Measurements from ENCODE around the gene LRRC45. TPM values are rescaled to one million over a fixed set of nuclear protein-coding genes. Genes with fewer than 3 reads are reported as not detected.

The LRRC45 gene
- total and polyA plus RNA-seq, 2 donors (not counting 3 experiments of a cell fraction or from before 2014, with no cell fraction given) = 7.6 to 22.9 TPM

- Histone ChIP-seq H3K9me1 (replicated peaks; ENCODE audit: control insufficient read depth, extremely low read depth, insufficient read depth, low read length) (no peaks in the 10 kb centered on the region), H3K27ac (ENCODE audit: insufficient read depth, low read depth, low read length) (no peak overlapping the region), H3K9ac (replicated peaks; ENCODE audit: extremely low read depth, insufficient read depth, low read length) (no peak overlapping the region), H3K9me3 (replicated peaks; ENCODE audit: control insufficient read depth, insufficient read depth, low read length) (no peaks in the 10 kb centered on the region), H3K27me3 (ENCODE audit: control insufficient read depth in 2 of 2, insufficient read depth in 2 of 2, low read length in 2 of 2) (no peaks in the 10 kb centered on the region), H4K20me1 (replicated peaks; ENCODE audit: control insufficient read depth, extremely low read depth, insufficient read depth, low read length) (no peaks in the 10 kb centered on the region), H3K79me2 (ENCODE audit: control insufficient read depth, insufficient read depth, low read length) (peaks cover 4% of the 10 kb centered on the region), H2AFZ (ENCODE audit: low read depth, low read length) (no peak overlapping the region), H3K4me2 (ENCODE audit: insufficient read depth, low read length) (no peak overlapping the region), H3K36me3 (ENCODE audit: control insufficient read depth in 2 of 2, extremely low read depth in 1 of 2, insufficient read depth in 2 of 2, low read length in 2 of 2) (no peaks in the 10 kb centered on the region), H3K4me3 (replicated peaks in 1 of 3; ENCODE audit: insufficient read depth in 1 of 3, low read depth in 1 of 3, low read length in 3 of 3) (no peak overlapping the region), H3K4me1 (ENCODE audit: control insufficient read depth, extremely low read depth, insufficient read depth, low read length) (peaks cover 10% of the 10 kb centered on the region)
- FAIRE-seq (no peak), DNase-seq (ENCODE audit: low read depth, low spot score) (no peak)
- ChIA-PET POLR2A (no interaction called here), CTCF (interaction anchor here (0.6 to 4.2 kb wide), 39 partner anchors 8 to 308 kb away, joined by 3 to 127 read pairs (median 4); partner anchors contain the start of genes CENPX, DCXR, FASN and GPS1)
- intact Hi-C loops (cut with micrococcal nuclease) = loop anchor here (1.0 to 10.0 kb wide), 5 partner anchors 69 to 385 kb away; partner anchors contain the start of genes CCDC57, FASN, HEXD and OGFOD3
- dilution Hi-C loops (cut with MboI; ENCODE audit: extremely low pct_ligation_motif_present, low sequenced_read_pairs) = no loop called here
- TF ChIP-seq FOS (IDR thresholded peaks at IDR 0.05; ENCODE audit: borderline replicate concordance, insufficient read depth, low read length) = no peak
- TF ChIP-seq POLR2AphosphoS5 (IDR thresholded peaks at IDR 0.05; ENCODE audit: insufficient read depth, low read depth, low read length) = no peak
- no peak for TF ChIP-seq EZH2 (IDR thresholded peaks at IDR 0.05; ENCODE audit: borderline replicate concordance, low read depth, low read length, severe bottlenecking)
- TF ChIP-seq MAX (IDR thresholded peaks at IDR 0.05; ENCODE audit: insufficient read depth, insufficient read length) = no peak
- no peak for TF ChIP-seq CTCF (IDR thresholded peaks at IDR 0.05; ENCODE audit: extremely low read depth in 1 of 2, insufficient read depth in 1 of 2, low read depth in 1 of 2, low read length in 2 of 2)
- no peak for TF ChIP-seq MYC (IDR thresholded peaks at IDR 0.05; ENCODE audit: low read depth, low read length)
- TF ChIP-seq POLR2A (IDR thresholded peaks at IDR 0.05; ENCODE audit: low read depth, low read length) = no peak
- no peak for TF ChIP-seq GATA2 (IDR thresholded peaks at IDR 0.05; ENCODE audit: insufficient read depth, insufficient read length, low read depth, low read length)
- no peak for TF ChIP-seq JUN (IDR thresholded peaks at IDR 0.05; ENCODE audit: borderline replicate concordance, insufficient read depth, insufficient read length, low read depth)
- no TSS peak for BruUV-seq (replicated peaks)
Observed at GRCh38 chr17:82029990-82030469, 6.9 kb downstream of the LRRC45 start.

Measured in endothelial cell of umbilical vein (primary cell).